IMR-90 (cell line): ENCODE measurements around the gene DPYSL3. TPM values are rescaled to one million over a fixed set of nuclear protein-coding genes. Genes with fewer than 3 reads are reported as not detected.

Experiments used
- ATAC-seq: fragments of 200-7000 bp; cut with Tn5 transposase; 2 replicates; pipeline ENCODE4 v1.9.1; 2020; ENCODE audit warnings: low read depth, mild to moderate bottlenecking, moderate library complexity
- BruUV-seq: library from RNA; stranded (reverse); fragments of 400-500 nt; replicated peaks from 2 replicates; lab custom pipeline; 2021; lab: Mats Ljungman, UMichigan
- CTCF ChIA-PET: fragments of 300-600 bp; formaldehyde crosslinking; extraction: SDS; loops from one replicate; lab custom pipeline; 2021; ENCODE audit warnings: antibody characterized with exemption; lab: Yijun Ruan, JAX
- POLR2A ChIA-PET: fragments of 300-600 bp; sonication (Branson Sonifier 250); formaldehyde crosslinking; loops from one replicate; lab custom pipeline; 2022; ENCODE audit warnings: antibody characterized with exemption; ENCODE audit not compliant: unreplicated experiment; lab: Charles Lee
- DNase-seq: peaks from one replicate; pipeline ENCODE4 v3.0.0; 2013
- H2AFZ ChIP-seq: replicated peaks from 2 replicates; pipeline ENCODE3; 2013; ENCODE audit warnings: low read length, mild to moderate bottlenecking; ENCODE audit not compliant: poor library complexity
- H2AK5ac ChIP-seq: 2 replicates; pipeline ENCODE4 v1.6.1; 2013; ENCODE audit warnings: low read depth, low read length, inconsistent platforms
- H2AK9ac ChIP-seq: replicated peaks from 2 replicates; pipeline ENCODE3; 2013; ENCODE audit warnings: mild to moderate bottlenecking, low read depth, low read length, moderate library complexity; ENCODE audit not compliant: poor library complexity
- H2BK120ac ChIP-seq: 2 replicates; pipeline ENCODE4 v1.6.1; 2013; ENCODE audit warnings: low read depth, low read length, inconsistent platforms
- H2BK15ac ChIP-seq: 3 replicates; pipeline ENCODE4 v1.6.1; 2013; ENCODE audit warnings: low read depth, low read length, inconsistent platforms
- H2BK20ac ChIP-seq: 2 replicates; pipeline ENCODE4 v1.6.1; 2013; ENCODE audit warnings: low read depth, mild to moderate bottlenecking, inconsistent platforms, low read length, moderate library complexity
- H2BK5ac ChIP-seq: 2 replicates; pipeline ENCODE4 v1.6.1; 2013; ENCODE audit warnings: mild to moderate bottlenecking, low read depth, low read length, inconsistent platforms; ENCODE audit not compliant: poor library complexity, severe bottlenecking
- H3K14ac ChIP-seq: replicated peaks from 2 replicates; pipeline ENCODE4 v1.6.1; 2013; ENCODE audit warnings: low read depth, low read length, inconsistent platforms
- H3K18ac ChIP-seq: 2 replicates; pipeline ENCODE4 v1.6.1; 2013; ENCODE audit warnings: low read depth, low read length, control low read depth
- H3K23ac ChIP-seq: 2 replicates; pipeline ENCODE4 v1.6.1; 2013; ENCODE audit warnings: low read depth, low read length, inconsistent platforms
- H3K27ac ChIP-seq: 2 replicates; pipeline ENCODE4 v1.5.1; 2013; ENCODE audit warnings: mild to moderate bottlenecking, control low read depth, low read length; ENCODE audit not compliant: insufficient read depth
- H3K27me3 ChIP-seq: 2 replicates; pipeline ENCODE4 v1.6.1; 2013; ENCODE audit warnings: low read length; ENCODE audit not compliant: control insufficient read depth, insufficient read depth
- H3K36me3 ChIP-seq: 2 replicates; pipeline ENCODE4 v1.6.1; 2013; ENCODE audit warnings: low read length, mixed read lengths; ENCODE audit not compliant: control insufficient read depth, insufficient read depth
- H3K4ac ChIP-seq: 2 replicates; pipeline ENCODE4 v1.6.1; 2013; ENCODE audit warnings: low read depth, low read length, inconsistent platforms
- H3K4me1 ChIP-seq: 2 replicates; pipeline ENCODE4 v1.6.1; 2013; ENCODE audit warnings: low read length, mixed read lengths; ENCODE audit not compliant: control insufficient read depth, insufficient read depth
- H3K4me2 ChIP-seq: 2 replicates; pipeline ENCODE4 v1.6.1; 2013; ENCODE audit warnings: low read depth, mild to moderate bottlenecking, control low read depth, low read length, moderate library complexity
- H3K4me3 ChIP-seq: 2 replicates; pipeline ENCODE4 v1.5.1; 2013; ENCODE audit warnings: low read depth, mild to moderate bottlenecking, control low read depth, low read length, moderate library complexity; ENCODE audit not compliant: insufficient read depth
- H3K56ac ChIP-seq: 2 replicates; pipeline ENCODE4 v1.6.1; 2013; ENCODE audit warnings: low read length, inconsistent platforms; ENCODE audit not compliant: insufficient read depth; ENCODE audit errors: extremely low read depth
- H3K79me1 ChIP-seq, 2 experiments: 2 replicates each; pipeline ENCODE4 v1.6.1; 2013; ENCODE audit warnings: low read length in 2 of 2, inconsistent platforms in 1 of 2, low read depth in 1 of 2
- H3K9ac ChIP-seq: 2 replicates; pipeline ENCODE4 v1.6.1; 2013; ENCODE audit warnings: low read depth, low read length, control low read depth
- H3K9me1 ChIP-seq: 2 replicates; pipeline ENCODE4 v1.6.1; 2013; ENCODE audit warnings: low read length, inconsistent platforms; ENCODE audit not compliant: insufficient read depth
- H3K9me3 ChIP-seq: 2 replicates; pipeline ENCODE4 v1.6.1; 2013; ENCODE audit warnings: low read length; ENCODE audit not compliant: control insufficient read depth, insufficient read depth
- H4K20me1 ChIP-seq: 2 replicates; pipeline ENCODE4 v1.6.1; 2013; ENCODE audit warnings: low read length, inconsistent platforms; ENCODE audit not compliant: insufficient read depth
- H4K5ac ChIP-seq: 2 replicates; pipeline ENCODE4 v1.6.1; 2013; ENCODE audit warnings: mild to moderate bottlenecking, low read depth, low read length, control low read depth
- H4K8ac ChIP-seq, 2 experiments: 2 replicates each; pipeline ENCODE4 v1.6.1; 2013; ENCODE audit warnings: low read depth in 2 of 2, low read length in 2 of 2, control low read depth in 1 of 2, inconsistent platforms in 1 of 2
- H4K91ac ChIP-seq: 2 replicates; pipeline ENCODE4 v1.6.1; 2013; ENCODE audit warnings: low read depth, low read length, inconsistent platforms; ENCODE audit not compliant: insufficient read depth
- FOS ChIP-seq: fragments of 150-350 bp; IDR thresholded peaks from 2 replicates; pipeline ENCODE4 v1.6.1; 2016; ENCODE audit warnings: low read depth, low read length
- MAZ ChIP-seq: IDR thresholded peaks from 2 replicates; pipeline ENCODE4 v1.6.1; 2012; ENCODE audit warnings: low read depth, mild to moderate bottlenecking, low read length, improper control_type of control experiment, moderate library complexity, borderline replicate concordance
- MXI1 ChIP-seq: IDR thresholded peaks from 2 replicates; pipeline ENCODE4 v1.6.1; 2012; ENCODE audit warnings: low read depth, mild to moderate bottlenecking, low read length, moderate library complexity, borderline replicate concordance
- NFE2L2 ChIP-seq: fragments of 150-350 bp; IDR thresholded peaks from 2 replicates; pipeline ENCODE4 v1.6.1; 2016; ENCODE audit warnings: low read depth, mild to moderate bottlenecking, low read length
- RCOR1 ChIP-seq: IDR thresholded peaks from 2 replicates; pipeline ENCODE4 v1.6.1; 2012; ENCODE audit warnings: mild to moderate bottlenecking, low read length, improper control_type of control experiment; ENCODE audit not compliant: insufficient replicate concordance
- USF2 ChIP-seq: fragments of 150-350 bp; IDR thresholded peaks from 2 replicates; pipeline ENCODE4 v1.6.1; 2017; ENCODE audit warnings: mild to moderate bottlenecking, antibody characterized with exemption, low read length, low read depth
- WGBS, 2 experiments: methylation state at CpG; one replicate each; pipeline versions ENCODE4 v1.1.5 to v1.1.7; 2013; ENCODE audit warnings: missing lambda C conversion rate in 2 of 2; ENCODE audit not compliant: insufficient read length in 1 of 2; ENCODE audit errors: extremely low coverage in 2 of 2; 5-methylcytosine and 5-hydroxymethylcytosine counted together
- dilution Hi-C: fragments of 300-500 bp; cut with HindIII; formaldehyde crosslinking; loops from one replicate; pipeline ENCODE4 v1.14.3; 2018; ENCODE audit warnings: low sequenced_read_pairs; ENCODE audit not compliant: unreplicated experiment
- in situ Hi-C: fragments of 300-500 bp; cut with MboI; formaldehyde crosslinking; loops from 3 replicates; pipeline ENCODE4 v1.14.3; 2019; ENCODE audit warnings: low sequenced_read_pairs, inconsistent platforms, mixed read lengths
- intact Hi-C: fragments of 100-400 bp; cut with micrococcal nuclease; formaldehyde crosslinking; loops from 2 replicates; pipeline ENCODE4 v1.10.0; 2022
- polyA plus RNA-seq, 3 experiments: library from polyadenylated mRNA; depleted of rRNA; stranded (reverse); fragments of >200 nt; gene quantifications; 2 replicates each; pipeline ENCODE4 v1.2.3, GENCODE V29; 2012; ENCODE audit warnings: low replicate concordance in 1 of 3
- total RNA-seq: library from RNA; depleted of rRNA; stranded (reverse); fragments of >200 nt; gene quantifications from 2 replicates; pipeline ENCODE4 v1.2.3, GENCODE V29; 2012

The DPYSL3 gene
- total and polyA plus RNA-seq, 2 of the 4 experiments (the other 2 are of a cell fraction), result 50.2 to 60.9 TPM

- BruUV-seq, result no TSS peak
- Histone ChIP-seq H2BK20ac (no peak overlapping the region), H3K56ac (no peak overlapping the region), H3K9me1 (0 out of 2 replicates have a peak, but pooled peaks cover 3% of the 10 kb centered on the region), H3K23ac (no peak overlapping the region), H3K27me3 (no peaks in the 10 kb centered on the region), H3K4me1 (peaks cover 5% of the 10 kb centered on the region), H3K36me3 (no peaks in the 10 kb centered on the region), H3K4me3 (no peak overlapping the region), H2BK120ac (no peak overlapping the region), H3K79me1 (peaks cover 10 to 30% of the 10 kb centered on the region in 2 experiments; a peak in 2 of 4 replicates), H2BK15ac (peak overlapping the region; percentile 29; the same call in 1 of the 3 replicates), H2AK5ac (peak overlapping the region; percentile 8; the same call in 1 of the 2 replicates), H4K20me1 (no peaks in the 10 kb centered on the region), H3K4ac (no peak overlapping the region), H4K8ac (no peak overlapping the region), H2AFZ (no peak overlapping the region), H4K5ac (no peak overlapping the region), H3K9ac (no peak overlapping the region), H2BK5ac (peak overlapping the region; percentile 47), H2AK9ac (no peak overlapping the region), H3K4me2 (no peak overlapping the region), H3K18ac (no peak overlapping the region), H4K91ac (no peak overlapping the region), H3K14ac (no peak overlapping the region; the same call in 1 of the 2 replicates), H3K9me3 (no peaks in the 10 kb centered on the region), H3K27ac (no peak overlapping the region)
- intact Hi-C loops (loop anchor here (1.0 kb wide), 1 partner anchor 48 kb away; no protein-coding TSS in a partner anchor), dilution Hi-C loops (no loop called here), in situ Hi-C loops (no loop called here)
- TF ChIP-seq RCOR1, result no peak
- TF ChIP-seq USF2, result no peak
- TF ChIP-seq NFE2L2, result no peak
- no peak for TF ChIP-seq MXI1
- no peak for TF ChIP-seq FOS
- TF ChIP-seq MAZ, result no peak
- ChIA-PET CTCF (no interaction called here), POLR2A (no interaction called here)
- ATAC-seq, result no peak
- WGBS, 2 experiments, result 95% methylated on average over 7 of the region's 7 CpGs; no CpG with 5 or more reads in 1 of the 2 experiments
- DNase-seq, result no peak
Observed at GRCh38 chr5:147510885-147511284, 1.0 kb upstream of the DPYSL3 start.
